GM23248 (cell line): Measurements from ENCODE around the gene CHDH. TPM values are rescaled to one million over a fixed set of nuclear protein-coding genes. Genes with fewer than 3 reads are reported as not detected.

Source experiments
- DNase-seq: peaks from one replicate; pipeline ENCODE4 v3.0.0-alpha.2; 2015
- H2AFZ ChIP-seq: fragments of 200-600 bp; sonication (generic); 2 replicates; pipeline ENCODE4 v1.6.1; 2016; ENCODE audit warnings: antibody characterized with exemption
- H3F3A ChIP-seq: fragments of 200-600 bp; sonication (generic); 2 replicates; pipeline ENCODE4 v1.6.1; 2016; ENCODE audit warnings: mild to moderate bottlenecking, antibody characterized with exemption, mixed run types; ENCODE audit not compliant: insufficient read depth
- H3K27ac ChIP-seq: fragments of 200-600 bp; sonication (generic); 2 replicates; pipeline ENCODE4 v1.5.1; 2016; ENCODE audit warnings: mild to moderate bottlenecking
- H3K27me3 ChIP-seq: fragments of 200-600 bp; sonication (generic); replicated peaks from 2 replicates; pipeline ENCODE4 v1.6.1; 2016; ENCODE audit warnings: mild to moderate bottlenecking; ENCODE audit not compliant: insufficient read depth
- H3K36me3 ChIP-seq: fragments of 200-600 bp; sonication (generic); 2 replicates; pipeline ENCODE4 v1.6.1; 2016; ENCODE audit warnings: low read depth, mild to moderate bottlenecking
- H3K4me1 ChIP-seq: fragments of 200-600 bp; sonication (generic); 2 replicates; pipeline ENCODE4 v1.6.1; 2016; ENCODE audit warnings: mild to moderate bottlenecking; ENCODE audit not compliant: insufficient read depth
- H3K4me2 ChIP-seq: fragments of 200-600 bp; sonication (generic); one replicate; pipeline ENCODE4 v1.6.1; 2016; ENCODE audit warnings: mild to moderate bottlenecking; ENCODE audit not compliant: unreplicated experiment
- H3K4me3 ChIP-seq: fragments of 200-600 bp; sonication (generic); 2 replicates; pipeline ENCODE4 v1.5.1; 2016; ENCODE audit warnings: mild to moderate bottlenecking
- H3K79me2 ChIP-seq: fragments of 200-600 bp; sonication (generic); 2 replicates; pipeline ENCODE4 v1.6.1; 2016; ENCODE audit warnings: mild to moderate bottlenecking; ENCODE audit not compliant: insufficient read depth
- H3K9ac ChIP-seq: fragments of 200-600 bp; sonication (generic); 2 replicates; pipeline ENCODE4 v1.6.1; 2016; ENCODE audit warnings: mild to moderate bottlenecking
- H3K9me2 ChIP-seq: fragments of 200-600 bp; sonication (generic); 2 replicates; pipeline ENCODE4 v1.6.1; 2016; ENCODE audit warnings: mixed run types, mild to moderate bottlenecking, moderate library complexity; ENCODE audit not compliant: insufficient read depth
- H3K9me3 ChIP-seq: fragments of 200-600 bp; sonication (generic); one replicate; pipeline ENCODE4 v1.6.1; 2017; ENCODE audit warnings: low read depth
- H4K20me1 ChIP-seq: fragments of 200-600 bp; sonication (generic); 2 replicates; pipeline ENCODE4 v1.6.0; 2016; ENCODE audit not compliant: insufficient read depth
- EZH2 ChIP-seq: fragments of 200-600 bp; sonication (generic); IDR thresholded peaks from 2 replicates; pipeline ENCODE4 v1.6.1; 2018; ENCODE audit warnings: antibody characterized with exemption, mild to moderate bottlenecking; ENCODE audit not compliant: insufficient read depth, poor library complexity, severe bottlenecking
- EZH2phosphoT487 ChIP-seq: fragments of 200-600 bp; sonication (generic); IDR thresholded peaks from 2 replicates; pipeline ENCODE4 v1.6.1; 2018; ENCODE audit warnings: antibody characterized with exemption, moderate library complexity, mild to moderate bottlenecking, low read depth; ENCODE audit not compliant: insufficient read depth
- WGBS, 2 experiments: methylation state at CpG; one replicate each; pipeline ENCODE4 v1.1.6; 2015 to 2017; ENCODE audit warnings: low lambda C conversion rate in 2 of 2, low coverage in 1 of 2; ENCODE audit errors: missing lambda C conversion rate in 2 of 2; 5-methylcytosine and 5-hydroxymethylcytosine counted together
- in situ Hi-C: fragments of 300-500 bp; cut with MboI; formaldehyde crosslinking; loops from 2 replicates; pipeline ENCODE4 v1.15.0; 2020
- polyA plus RNA-seq: library from polyadenylated mRNA; unstranded; fragments of >200 nt; fragmentation: Nextera tagmentation; extraction: Ambion mirVana; gene quantifications from 2 replicates; pipeline ENCODE4 v1.2.1, GENCODE V29; 2016
- total RNA-seq: library from RNA; depleted of rRNA; stranded (reverse); fragments of >200 nt; shearing (Covaris generic); gene quantifications from 2 replicates; pipeline ENCODE4 v1.2.3, GENCODE V29; 2014

CHDH gene
- total and polyA plus RNA-seq, 2 experiments from 2014 or later = 0.11 TPM; not detected in 1

DNA sequence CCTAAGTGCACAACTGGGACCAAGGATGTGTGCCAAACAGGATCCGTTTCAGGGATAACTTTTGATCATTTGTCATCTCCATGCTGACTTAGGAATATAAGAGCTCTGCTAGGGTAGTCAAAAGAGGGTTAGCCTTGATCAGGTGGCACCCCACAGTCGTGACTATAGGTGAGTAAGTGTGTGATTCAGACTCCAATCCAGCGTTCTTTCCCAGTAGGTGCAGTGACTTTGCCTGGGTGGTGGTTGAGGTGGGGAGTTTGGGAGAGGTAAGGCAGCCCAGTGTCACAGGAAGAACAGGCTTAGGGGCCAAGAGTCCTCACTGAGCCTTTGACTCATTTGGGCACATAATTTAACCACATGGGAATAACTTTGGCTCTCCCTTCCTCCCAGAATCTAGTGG is 51.0 kb downstream of the CHDH start:
- H3K9me2 ChIP-seq = no peaks in the 10 kb centered on the region
- H3K9ac ChIP-seq = no peak overlapping the region
- H3K27me3 ChIP-seq = no peaks in the 10 kb centered on the region
- 0 out of 2 replicates have a peak, but pooled peaks cover 7% of the 10 kb centered on the region for H3F3A ChIP-seq
- peaks cover 11% of the 10 kb centered on the region for H3K4me1 ChIP-seq
- H2AFZ ChIP-seq = no peak overlapping the region
- peak; percentile 30 for DNase-seq
- peak overlapping the region; percentile 12 for H3K4me2 ChIP-seq
- no peaks in the 10 kb centered on the region for H3K36me3 ChIP-seq
- no peak overlapping the region for H3K27ac ChIP-seq
- H3K9me3 ChIP-seq = no peaks in the 10 kb centered on the region
- WGBS, 2 experiments = 19 to 28% methylated on average over 3 of the region's 3 CpGs
- no peaks in the 10 kb centered on the region for H3K79me2 ChIP-seq
- TF ChIP-seq EZH2 (no peak), EZH2phosphoT487 (no peak)
- in situ Hi-C loops = no loop called here
- H4K20me1 ChIP-seq = no peaks in the 10 kb centered on the region
- no peak overlapping the region for H3K4me3 ChIP-seq

DNA sequence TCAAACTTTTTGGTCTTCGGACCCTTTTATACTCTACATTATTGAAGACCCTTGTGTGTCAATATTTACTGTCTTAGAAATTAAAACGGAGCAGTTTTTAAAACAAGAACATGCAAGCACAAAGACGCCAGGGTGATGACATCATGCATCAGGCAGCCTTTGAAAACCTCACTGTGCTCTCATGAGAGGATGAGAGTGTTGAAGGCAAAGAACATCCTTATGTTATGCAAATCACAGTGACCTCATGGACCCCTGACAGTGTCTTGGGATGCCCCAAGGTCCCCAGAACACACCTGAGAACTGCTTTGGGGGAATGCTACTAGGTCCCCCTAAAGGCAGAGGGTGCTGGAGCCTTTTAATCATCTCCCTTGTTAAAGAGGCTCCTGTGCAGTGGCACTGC is 51.6 kb downstream of the CHDH start:
- H3K27ac ChIP-seq = no peak overlapping the region

DNA sequence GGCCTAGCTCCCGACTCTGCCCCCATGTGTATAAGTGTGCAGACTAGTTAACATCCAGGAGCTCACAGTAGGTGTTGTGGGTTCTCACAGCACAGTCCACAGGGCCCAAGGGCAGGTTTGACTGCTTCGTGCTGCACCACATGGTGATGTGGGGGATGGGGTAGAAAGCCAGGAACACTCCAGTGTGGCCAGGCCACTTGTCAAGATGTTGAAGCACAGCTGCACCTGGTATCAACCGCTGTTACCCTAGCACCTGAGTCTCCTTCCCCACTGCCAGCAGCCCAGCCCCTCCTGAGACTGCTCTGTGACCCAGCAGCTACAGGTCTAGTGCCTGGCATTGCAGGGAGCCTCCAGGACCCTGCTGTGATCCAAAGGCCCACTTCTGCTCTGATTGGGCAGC is 53.4 kb downstream of the CHDH start:
- no peaks in the 10 kb centered on the region for H3K9me3 ChIP-seq
- H3K4me2 ChIP-seq = no peak overlapping the region
- H3K36me3 ChIP-seq = no peaks in the 10 kb centered on the region
- 76 to 82% methylated on average over 3 of the region's 3 CpGs for WGBS, 2 experiments
- no peaks in the 10 kb centered on the region for H3K79me2 ChIP-seq
- no peak overlapping the region for H2AFZ ChIP-seq
- no peaks in the 10 kb centered on the region for H4K20me1 ChIP-seq
- H3K4me1 ChIP-seq = peaks cover 11% of the 10 kb centered on the region
- H3K4me3 ChIP-seq = no peak overlapping the region
- no peak overlapping the region for H3K27ac ChIP-seq
- no peak overlapping the region for H3K9ac ChIP-seq
- TF ChIP-seq EZH2phosphoT487 (no peak), EZH2 (no peak)
- in situ Hi-C loops = no loop called here
- H3F3A ChIP-seq = 0 out of 2 replicates have a peak, but pooled peaks cover 7% of the 10 kb centered on the region
- H3K9me2 ChIP-seq = no peaks in the 10 kb centered on the region
- no peaks in the 10 kb centered on the region for H3K27me3 ChIP-seq
- DNase-seq = no peak

More for the DNA sequence above, 51.6 kb downstream of the CHDH start:
- Histone ChIP-seq H4K20me1 (no peaks in the 10 kb centered on the region), H3K4me3 (no peak overlapping the region), H3K27me3 (no peaks in the 10 kb centered on the region), H3K9me2 (no peaks in the 10 kb centered on the region), H3K79me2 (no peaks in the 10 kb centered on the region), H3K9ac (no peak overlapping the region), H3K36me3 (no peaks in the 10 kb centered on the region), H3K9me3 (no peaks in the 10 kb centered on the region), H3F3A (0 out of 2 replicates have a peak, but pooled peaks cover 7% of the 10 kb centered on the region), H3K4me2 (peak overlapping the region; percentile 12), H2AFZ (no peak overlapping the region), H3K4me1 (peaks cover 11% of the 10 kb centered on the region)
- DNase-seq = peak; percentile 79
- in situ Hi-C loops = no loop called here
- WGBS, 2 experiments = 30 to 34% methylated on average over 3 of the region's 3 CpGs
- no peak for TF ChIP-seq EZH2
- no peak for TF ChIP-seq EZH2phosphoT487

DNA sequence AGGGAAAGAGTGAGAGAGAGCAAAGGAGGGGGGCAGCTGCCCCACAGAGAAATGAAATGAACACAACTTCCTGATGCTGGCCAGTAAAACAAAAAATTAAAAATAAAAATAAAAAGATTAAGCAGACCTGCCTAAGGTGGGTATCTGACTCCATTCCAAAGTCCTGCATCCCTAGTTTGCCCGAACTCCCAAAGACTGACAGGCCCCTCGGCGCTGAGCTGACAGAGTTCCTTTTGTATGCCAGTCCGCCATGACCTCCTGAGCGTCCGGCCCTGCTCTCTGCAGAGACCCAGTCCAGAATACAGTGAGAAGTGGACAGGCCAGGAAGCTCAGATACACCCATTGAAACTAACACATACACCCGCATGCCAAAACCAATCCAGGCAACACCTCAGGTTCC is 54.9 kb downstream of the CHDH start:
- no peaks in the 10 kb centered on the region for H3K27me3 ChIP-seq
- H3K4me2 ChIP-seq = no peak overlapping the region
- H3K36me3 ChIP-seq = no peaks in the 10 kb centered on the region
- H2AFZ ChIP-seq = no peak overlapping the region
- 76 to 79% methylated on average over 7 of the region's 7 CpGs for WGBS, 2 experiments
- no peak overlapping the region for H3K4me3 ChIP-seq
- H3K79me2 ChIP-seq = no peaks in the 10 kb centered on the region
- no peak overlapping the region for H3K27ac ChIP-seq
- H4K20me1 ChIP-seq = no peaks in the 10 kb centered on the region
- in situ Hi-C loops = no loop called here
- H3K9ac ChIP-seq = no peak overlapping the region
- DNase-seq = no peak
- 0 out of 2 replicates have a peak, but pooled peaks cover 7% of the 10 kb centered on the region for H3F3A ChIP-seq
- no peak for TF ChIP-seq EZH2
- TF ChIP-seq EZH2phosphoT487 = no peak
- H3K9me3 ChIP-seq = no peaks in the 10 kb centered on the region
- no peaks in the 10 kb centered on the region for H3K9me2 ChIP-seq
- H3K4me1 ChIP-seq = peaks cover 11% of the 10 kb centered on the region

DNA sequence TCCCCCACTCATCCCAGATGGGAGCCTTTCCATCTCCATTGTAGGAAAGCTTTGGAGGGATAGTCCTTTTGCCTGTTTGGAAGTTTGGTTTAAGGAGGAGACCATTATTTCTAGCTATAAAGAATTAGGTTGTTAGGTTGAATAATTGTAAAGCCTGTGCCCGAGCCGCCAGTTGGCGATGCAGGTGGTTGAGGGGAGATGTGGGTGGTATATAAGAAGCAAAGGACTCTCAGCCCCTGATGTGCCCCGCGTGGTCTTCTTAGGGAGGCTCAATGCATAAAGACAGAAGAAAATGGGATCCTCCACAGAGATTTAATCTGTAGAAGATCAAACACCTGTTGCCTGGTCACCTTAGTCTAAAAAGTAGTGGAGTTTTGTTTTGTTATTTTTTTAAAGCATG is 55.7 kb downstream of the CHDH start:
- Histone ChIP-seq H3K9me3 (no peaks in the 10 kb centered on the region), H3K4me1 (peaks cover 9% of the 10 kb centered on the region), H2AFZ (no peak overlapping the region), H3K4me3 (no peak overlapping the region), H3K4me2 (no peak overlapping the region), H3F3A (0 out of 2 replicates have a peak, but pooled peaks cover 3% of the 10 kb centered on the region), H3K27me3 (no peaks in the 10 kb centered on the region), H4K20me1 (no peaks in the 10 kb centered on the region), H3K36me3 (no peaks in the 10 kb centered on the region), H3K79me2 (no peaks in the 10 kb centered on the region), H3K9me2 (no peaks in the 10 kb centered on the region), H3K9ac (no peak overlapping the region), H3K27ac (no peak overlapping the region)
- no peak for TF ChIP-seq EZH2phosphoT487
- TF ChIP-seq EZH2 = no peak
- in situ Hi-C loops = no loop called here
- 95% methylated on average over 5 of the region's 5 CpGs for WGBS, 2 experiments
- DNase-seq = no peak
